Measurements from ENCODE around the gene MIA3.

GRCh38 chr1:222642468-222642867 is 24.6 kb downstream of the MIA3 start:
- no peak for TF ChIP-seq IRF9 (tag; IDR thresholded peaks at IDR 0.05)
- TF ChIP-seq, protein P1, sequence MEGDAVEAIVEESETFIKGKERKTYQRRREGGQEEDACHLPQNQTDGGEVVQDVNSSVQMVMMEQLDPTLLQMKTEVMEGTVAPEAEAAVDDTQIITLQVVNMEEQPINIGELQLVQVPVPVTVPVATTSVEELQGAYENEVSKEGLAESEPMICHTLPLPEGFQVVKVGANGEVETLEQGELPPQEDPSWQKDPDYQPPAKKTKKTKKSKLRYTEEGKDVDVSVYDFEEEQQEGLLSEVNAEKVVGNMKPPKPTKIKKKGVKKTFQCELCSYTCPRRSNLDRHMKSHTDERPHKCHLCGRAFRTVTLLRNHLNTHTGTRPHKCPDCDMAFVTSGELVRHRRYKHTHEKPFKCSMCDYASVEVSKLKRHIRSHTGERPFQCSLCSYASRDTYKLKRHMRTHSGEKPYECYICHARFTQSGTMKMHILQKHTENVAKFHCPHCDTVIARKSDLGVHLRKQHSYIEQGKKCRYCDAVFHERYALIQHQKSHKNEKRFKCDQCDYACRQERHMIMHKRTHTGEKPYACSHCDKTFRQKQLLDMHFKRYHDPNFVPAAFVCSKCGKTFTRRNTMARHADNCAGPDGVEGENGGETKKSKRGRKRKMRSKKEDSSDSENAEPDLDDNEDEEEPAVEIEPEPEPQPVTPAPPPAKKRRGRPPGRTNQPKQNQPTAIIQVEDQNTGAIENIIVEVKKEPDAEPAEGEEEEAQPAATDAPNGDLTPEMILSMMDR (IDR thresholded peaks at IDR 0.05 in 2 of 3, conservative IDR thresholded peaks at IDR 0.05 in 1 of 3; ENCODE audit: insufficient read depth in 2 of 3, low read depth in 1 of 3, low read length in 3 of 3): no peak
- TF ChIP-seq CXXC5 (CRISPR knock-in tag; IDR thresholded peaks at IDR 0.05): no peak
- no peak for TF ChIP-seq CBX3 (IDR thresholded peaks at IDR 0.05; ENCODE audit: borderline replicate concordance in 1 of 2, low read length in 2 of 2)
- TF ChIP-seq LARP7 (IDR thresholded peaks at IDR 0.05): no peak
- no peak for TF ChIP-seq ZNF318 (IDR thresholded peaks at IDR 0.05; ENCODE audit: borderline replicate concordance in 1 of 2, low read depth in 1 of 2)
- TF ChIP-seq JUN (IDR thresholded peaks at IDR 0.05; ENCODE audit: borderline replicate concordance, low read depth, low read length): no peak
- no peak for TF ChIP-seq JUN (CRISPR knock-in tag; IDR thresholded peaks at IDR 0.05; ENCODE audit: borderline replicate concordance)
- no peak for TF ChIP-seq CC2D1A (IDR thresholded peaks at IDR 0.05)
- no peak for TF ChIP-seq ETS2 (tag; IDR thresholded peaks at IDR 0.05; ENCODE audit: borderline replicate concordance, poor library complexity, severe bottlenecking)
